Activated T-helper 17 cell treated with anti-CD3 and anti-CD28 coated beads, Interleukin-2, amount 50 U/mL, for 72 hours (primary cell): Measurements from ENCODE around the gene NAA60. TPM values are rescaled to one million over a fixed set of nuclear protein-coding genes. Genes with fewer than 3 reads are reported as not detected.

ENCODE experiments used
- ATAC-seq: fragments of 150-1000 bp; cut with Tn5 transposase; replicated peaks from 2 replicates; pipeline ENCODE4 v1.10.0; 2021; ENCODE audit warnings: mild to moderate bottlenecking, moderate library complexity
- H3K27ac Mint-ChIP-seq: one replicate; pipeline ENCODE4 v1.8.0; 2022; ENCODE audit warnings: mixed read lengths
- H3K27me3 Mint-ChIP-seq: one replicate; pipeline ENCODE4 v1.8.0; 2022; ENCODE audit warnings: mixed read lengths
- H3K36me3 Mint-ChIP-seq: one replicate; pipeline ENCODE4 v1.8.0; 2022; ENCODE audit warnings: low read depth, mild to moderate bottlenecking, mixed read lengths
- H3K4me1 Mint-ChIP-seq: one replicate; pipeline ENCODE4 v1.8.0; 2022; ENCODE audit warnings: mixed read lengths
- H3K4me3 Mint-ChIP-seq: one replicate; pipeline ENCODE4 v1.8.0; 2022; ENCODE audit warnings: mild to moderate bottlenecking, mixed read lengths
- H3K9me3 Mint-ChIP-seq: one replicate; pipeline ENCODE4 v1.8.0; 2022; ENCODE audit warnings: mixed read lengths
- total RNA-seq, 2 donors: library from RNA; stranded (reverse); gene quantifications; one replicate each; pipeline ENCODE4 v1.2.3, GENCODE V29; 2022

Gene NAA60
- total RNA-seq, 2 donors from 2014 or later: 36.8 to 38.7 TPM

DNA sequence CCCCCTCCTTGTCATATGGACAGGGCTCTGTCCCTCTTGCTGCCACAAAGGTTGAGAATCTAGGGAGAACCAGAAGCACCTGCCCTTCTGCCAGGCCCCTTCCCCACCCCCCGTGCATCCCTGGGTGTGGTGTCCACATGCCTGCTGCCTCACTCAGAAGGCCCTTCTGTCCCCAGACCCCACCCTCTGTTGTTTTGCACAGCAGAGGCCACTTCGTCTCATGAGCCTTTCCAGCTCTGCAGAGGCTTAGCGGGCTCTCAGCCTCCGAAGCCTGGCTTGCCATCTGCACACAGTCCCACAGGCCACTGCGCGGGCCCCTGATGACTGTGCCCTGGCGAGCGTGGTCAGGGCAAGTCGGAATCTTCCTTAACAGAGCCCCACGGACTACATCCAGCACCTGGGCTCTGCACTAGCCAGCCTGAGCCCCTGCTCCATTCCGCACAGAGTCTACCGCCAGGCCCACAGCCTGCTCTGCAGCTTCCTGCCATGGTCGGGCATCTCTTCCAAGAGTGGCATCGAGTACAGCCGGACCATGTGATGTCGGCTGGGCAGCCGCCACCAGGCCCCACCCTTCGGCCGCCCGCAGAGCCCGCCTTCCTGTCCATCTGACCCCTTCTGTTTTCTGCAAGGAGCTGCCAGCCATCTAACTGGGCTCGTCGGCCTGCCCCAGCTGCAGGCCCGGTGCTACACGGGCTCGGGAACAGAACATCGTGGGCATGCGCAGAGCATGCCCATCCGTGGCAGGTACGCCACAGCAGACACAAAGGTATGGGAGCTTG, 41.0 kb downstream of the NAA60 start:
- no peaks in the 10 kb centered on the region for H3K27me3 Mint-ChIP-seq
- no peak for ATAC-seq
- no peak overlapping the region for H3K27ac Mint-ChIP-seq
- H3K4me1 Mint-ChIP-seq: no peaks in the 10 kb centered on the region
- H3K9me3 Mint-ChIP-seq: no peaks in the 10 kb centered on the region
- no peak overlapping the region for H3K4me3 Mint-ChIP-seq
- peaks cover 60% of the 10 kb centered on the region for H3K36me3 Mint-ChIP-seq

DNA sequence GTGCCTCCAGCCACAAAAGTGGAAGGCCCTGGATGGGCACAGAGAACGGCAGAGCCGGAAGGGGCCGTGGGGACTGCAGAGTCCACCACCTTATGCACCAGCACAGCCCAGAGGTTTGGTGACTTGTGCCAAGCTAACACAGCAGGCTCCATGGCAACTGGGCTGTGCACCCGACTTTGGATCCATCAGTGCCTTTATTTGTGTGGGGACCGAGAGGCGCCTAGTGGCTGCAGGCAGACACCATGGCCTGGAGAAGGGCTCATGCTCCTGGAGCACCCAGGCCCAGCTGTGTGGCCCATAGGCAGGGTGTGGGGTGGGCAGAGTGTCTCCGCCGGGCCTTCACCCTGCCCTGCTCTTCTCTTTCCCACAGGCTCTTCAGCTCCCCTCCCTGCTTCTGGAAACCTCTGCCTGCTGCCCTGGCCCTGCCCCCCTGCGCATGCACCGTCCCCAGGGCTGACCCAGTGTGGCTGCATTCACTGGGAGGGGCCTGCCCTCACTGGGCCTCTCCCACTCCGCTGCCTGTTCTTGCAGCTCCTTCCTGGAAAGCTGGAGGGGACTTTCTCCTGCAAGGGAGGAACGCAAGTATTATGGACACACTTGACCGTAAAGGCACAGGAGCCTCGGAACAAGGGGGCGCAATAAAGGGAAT, 41.7 kb downstream of the NAA60 start:
- Mint-ChIP-seq H3K36me3 (peaks cover 53% of the 10 kb centered on the region), H3K9me3 (no peaks in the 10 kb centered on the region), H3K27me3 (no peaks in the 10 kb centered on the region), H3K4me3 (no peak overlapping the region), H3K27ac (no peak overlapping the region), H3K4me1 (no peaks in the 10 kb centered on the region)
- ATAC-seq: no peak

DNA sequence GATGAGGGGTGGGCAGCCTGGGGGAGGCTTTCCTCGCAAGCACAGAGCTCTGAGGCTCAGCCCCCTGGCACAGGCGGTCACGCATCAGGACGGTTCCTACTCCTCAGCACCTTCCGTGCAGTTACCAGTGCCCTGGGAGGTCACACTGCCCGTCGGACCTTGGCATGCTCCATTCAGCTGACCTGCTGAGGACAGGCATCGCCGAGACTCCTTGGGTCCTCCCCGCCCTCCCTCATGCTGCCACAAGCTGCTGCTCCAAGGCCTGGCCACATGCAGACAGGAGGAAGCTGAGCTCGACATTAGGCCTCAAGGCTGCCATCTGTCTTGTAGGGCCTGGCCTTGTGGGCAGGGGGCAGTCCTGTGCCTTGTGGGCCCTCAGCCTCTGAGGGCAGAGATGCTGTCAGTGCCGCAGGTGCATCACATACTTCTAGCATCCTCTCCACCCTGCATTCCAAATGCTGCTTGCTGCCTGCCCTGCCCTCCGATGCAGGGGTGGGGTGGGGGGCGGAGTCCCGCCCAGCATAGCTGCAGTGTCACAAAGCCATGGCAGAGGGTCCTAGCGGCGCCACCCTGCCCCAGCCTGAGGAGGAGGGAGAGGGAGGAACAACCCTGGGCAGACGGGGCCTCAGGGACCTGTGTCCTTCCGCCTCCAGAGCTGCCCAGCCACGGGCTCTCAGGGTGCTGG, 42.5 kb downstream of the NAA60 start:
- Mint-ChIP-seq H3K4me1 (no peaks in the 10 kb centered on the region), H3K27ac (no peak overlapping the region), H3K36me3 (peaks cover 46% of the 10 kb centered on the region), H3K27me3 (no peaks in the 10 kb centered on the region), H3K4me3 (no peak overlapping the region), H3K9me3 (no peaks in the 10 kb centered on the region)
- no peak for ATAC-seq

DNA sequence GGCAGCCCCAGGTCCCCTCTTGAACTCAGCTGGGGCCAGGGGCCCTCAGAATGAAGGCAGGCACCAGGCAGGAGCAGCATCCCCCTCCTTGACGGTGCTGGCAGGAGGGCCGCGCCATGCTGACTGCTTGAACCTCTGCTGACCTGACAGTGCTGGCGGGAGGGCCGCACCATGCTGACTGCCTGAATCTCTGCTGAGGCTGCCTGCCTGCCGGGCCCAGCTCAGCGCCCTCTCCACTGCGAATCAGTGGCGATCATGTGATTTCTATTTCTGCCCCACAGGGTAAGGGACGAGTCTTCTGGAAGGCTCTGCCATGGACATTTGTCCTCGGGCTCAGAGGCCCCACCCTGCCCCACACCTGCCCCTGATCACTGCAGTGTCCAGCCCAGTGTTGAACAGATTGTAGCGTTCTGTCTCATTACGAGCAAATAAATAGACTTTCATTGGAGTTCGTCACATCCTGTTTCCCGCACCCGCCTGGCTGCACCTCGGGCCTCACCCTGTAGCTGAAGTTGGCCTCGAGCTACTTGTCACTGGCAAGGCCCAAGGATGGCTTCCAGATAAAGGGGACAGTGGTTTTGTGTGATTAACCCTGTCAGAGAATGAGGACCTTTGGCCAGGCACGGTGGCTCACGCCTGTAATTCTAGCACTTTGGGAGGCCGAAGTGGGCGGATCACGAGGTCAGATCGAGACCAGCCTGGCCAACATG, 43.2 kb downstream of the NAA60 start:
- H3K27me3 Mint-ChIP-seq: no peaks in the 10 kb centered on the region
- no peak overlapping the region for H3K27ac Mint-ChIP-seq
- peaks cover 39% of the 10 kb centered on the region for H3K36me3 Mint-ChIP-seq
- no peak for ATAC-seq
- H3K4me3 Mint-ChIP-seq: no peak overlapping the region
- no peaks in the 10 kb centered on the region for H3K9me3 Mint-ChIP-seq
- no peaks in the 10 kb centered on the region for H3K4me1 Mint-ChIP-seq

DNA sequence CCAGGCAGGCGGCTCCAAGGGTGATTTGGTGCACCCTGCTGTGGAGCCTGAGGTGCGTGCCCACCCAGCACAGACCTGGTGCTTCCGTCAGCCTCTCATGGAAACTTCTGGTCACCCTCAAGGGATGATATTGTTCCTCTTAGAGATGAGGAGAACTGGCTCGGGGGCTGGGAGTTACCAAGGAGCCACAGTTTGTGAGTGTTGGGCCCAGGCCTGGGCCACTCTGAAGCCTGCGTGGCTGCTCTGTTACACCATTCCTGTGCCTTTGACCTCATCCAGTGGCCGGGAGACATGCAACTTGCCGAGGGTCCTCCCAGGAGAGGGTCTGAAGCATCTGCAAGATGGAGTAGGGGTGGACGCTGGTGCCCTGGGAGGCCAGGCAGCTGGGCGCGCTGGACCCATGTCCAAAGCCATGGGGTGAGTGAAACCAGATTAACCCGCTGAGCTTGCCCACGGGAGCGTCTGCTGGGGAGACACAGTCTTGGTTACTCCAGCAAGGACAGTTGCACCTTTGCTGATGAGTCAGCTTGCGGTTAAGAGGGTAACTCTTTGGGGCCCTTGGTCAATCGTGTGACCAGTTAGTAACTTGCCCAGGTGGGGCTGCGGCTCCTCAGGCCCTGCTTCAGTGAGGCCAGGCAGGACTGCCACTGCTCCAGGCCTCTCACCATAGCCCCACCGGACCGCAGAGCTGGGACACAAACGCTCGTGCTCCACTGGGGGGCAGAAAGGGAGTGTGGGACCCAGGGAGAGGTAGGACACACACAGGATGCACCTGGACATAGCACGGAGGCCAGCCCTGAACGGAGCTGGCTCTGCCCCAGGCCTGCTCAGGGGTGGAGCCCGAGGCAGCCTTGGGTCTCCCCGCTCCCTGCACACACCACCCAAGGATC, 44.3 kb downstream of the NAA60 start:
- Mint-ChIP-seq H3K27ac (no peak overlapping the region), H3K9me3 (no peaks in the 10 kb centered on the region), H3K4me3 (no peak overlapping the region), H3K4me1 (no peaks in the 10 kb centered on the region), H3K36me3 (peaks cover 28% of the 10 kb centered on the region), H3K27me3 (no peaks in the 10 kb centered on the region)
- ATAC-seq: no peak

DNA sequence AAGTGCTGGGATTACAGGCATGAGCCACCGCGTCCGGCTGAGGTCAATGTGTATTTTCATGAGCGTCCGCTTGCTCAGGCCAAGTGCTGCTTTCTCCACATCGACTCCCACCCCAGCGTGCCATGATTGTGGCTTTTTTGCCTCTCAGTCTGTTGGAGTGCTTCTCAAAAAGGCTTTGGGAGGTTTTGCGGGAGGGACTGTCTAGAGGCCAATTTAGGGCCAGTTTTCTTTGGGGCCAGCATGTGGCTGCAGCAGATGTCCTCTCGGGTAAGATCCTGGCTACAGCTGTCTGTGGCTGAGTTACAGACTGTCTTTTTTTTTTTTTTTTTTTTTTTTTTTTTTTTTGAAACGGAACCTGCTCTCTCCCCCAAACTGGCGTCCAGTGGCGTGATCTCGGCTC, 45.3 kb downstream of the NAA60 start:
- peaks cover 17% of the 10 kb centered on the region for H3K36me3 Mint-ChIP-seq
- no peak overlapping the region for H3K4me3 Mint-ChIP-seq
- H3K27ac Mint-ChIP-seq: no peak overlapping the region
- H3K27me3 Mint-ChIP-seq: no peaks in the 10 kb centered on the region
- H3K9me3 Mint-ChIP-seq: no peaks in the 10 kb centered on the region
- no peaks in the 10 kb centered on the region for H3K4me1 Mint-ChIP-seq
- ATAC-seq: no peak

DNA sequence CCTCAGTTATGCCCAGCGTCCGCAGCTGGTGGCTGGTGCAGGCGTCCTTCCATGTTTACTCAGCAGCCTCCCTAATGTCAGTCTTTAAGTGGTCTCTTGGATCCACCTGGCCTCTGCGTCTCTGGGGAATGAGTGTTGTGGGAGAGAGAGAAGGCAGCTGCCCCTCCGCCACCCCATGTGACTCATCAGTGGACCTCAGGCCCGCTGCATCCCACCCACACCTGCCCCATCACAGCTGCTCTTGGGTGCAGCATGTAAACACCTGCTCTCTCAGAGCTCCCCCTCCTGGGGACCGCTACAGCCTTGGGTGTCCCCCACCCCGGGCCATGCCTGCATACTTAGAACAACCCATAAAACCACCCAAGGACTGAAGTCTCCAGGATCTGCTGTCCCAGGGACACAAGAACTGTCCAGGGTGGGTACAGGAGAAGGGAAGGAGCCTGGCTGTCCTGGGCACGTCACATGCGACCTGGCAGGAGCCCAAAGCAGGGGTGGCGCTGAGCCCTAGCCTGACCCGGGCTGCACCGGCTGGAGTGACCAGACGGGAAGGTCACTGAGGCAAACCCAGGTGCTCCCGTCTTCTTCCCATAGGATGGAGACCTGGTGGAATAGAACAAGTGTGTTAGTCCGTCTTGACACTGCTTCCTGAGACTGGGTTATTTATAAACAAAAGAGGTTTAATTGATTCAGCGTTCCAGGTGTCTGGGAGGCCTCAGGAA, 47.6 kb downstream of the NAA60 start:
- H3K9me3 Mint-ChIP-seq: no peaks in the 10 kb centered on the region
- H3K36me3 Mint-ChIP-seq: peaks cover 5% of the 10 kb centered on the region
- no peak overlapping the region for H3K4me3 Mint-ChIP-seq
- H3K27me3 Mint-ChIP-seq: no peaks in the 10 kb centered on the region
- ATAC-seq: peak; percentile 39
- peak overlapping the region; percentile 68 for H3K27ac Mint-ChIP-seq
- no peaks in the 10 kb centered on the region for H3K4me1 Mint-ChIP-seq

DNA sequence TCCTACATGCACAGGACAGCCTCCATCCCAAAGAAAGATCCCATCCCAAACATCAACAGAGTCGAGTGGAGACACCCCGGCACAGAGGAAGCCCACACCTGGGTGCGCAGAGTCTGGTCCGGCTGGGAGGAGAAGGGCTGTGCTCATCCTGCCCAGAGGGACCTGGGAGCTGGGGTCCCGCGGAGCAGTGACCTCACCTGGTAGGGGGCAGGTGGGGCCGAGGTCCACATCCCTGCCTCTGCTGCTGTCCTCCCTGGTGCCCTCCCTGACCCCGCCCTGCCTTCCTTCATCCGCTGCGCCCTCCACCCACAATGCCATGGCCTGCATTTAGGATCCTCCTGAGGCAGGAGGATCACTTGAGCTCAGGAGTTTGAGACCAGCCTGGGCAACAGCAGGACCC, 48.9 kb downstream of the NAA60 start:
- no peak for ATAC-seq
- Mint-ChIP-seq H3K36me3 (no peaks in the 10 kb centered on the region), H3K27me3 (no peaks in the 10 kb centered on the region), H3K9me3 (no peaks in the 10 kb centered on the region), H3K4me1 (no peaks in the 10 kb centered on the region), H3K27ac (no peak overlapping the region), H3K4me3 (no peak overlapping the region)

DNA sequence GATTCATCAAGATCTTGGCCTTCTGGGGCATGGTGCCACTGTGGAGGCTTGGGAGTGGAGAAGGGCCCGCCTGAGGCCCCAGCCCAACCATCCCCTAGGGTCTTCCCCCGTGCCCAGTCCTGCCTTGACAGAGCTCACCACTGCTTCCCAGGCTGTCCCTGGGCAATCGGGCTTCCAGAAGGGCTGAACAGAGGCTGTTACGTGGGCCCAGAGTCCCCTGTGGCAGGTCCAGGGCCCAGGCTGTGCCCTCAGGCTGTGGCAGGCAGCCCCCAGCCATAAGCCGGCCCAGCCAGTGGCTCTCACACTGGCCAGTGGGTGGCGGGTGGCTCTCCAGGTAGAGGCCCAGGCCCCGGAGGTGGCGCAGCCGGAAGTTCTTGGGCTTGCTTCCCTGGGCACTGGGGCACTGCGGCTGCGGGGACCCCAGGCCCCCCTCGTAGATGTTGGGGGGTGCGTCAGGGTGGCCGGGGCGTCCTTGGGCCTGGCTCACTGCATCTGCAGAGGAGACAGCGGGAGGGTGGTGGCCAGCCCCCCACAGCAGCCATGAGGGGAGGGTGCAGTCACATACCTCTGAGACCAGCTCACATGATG, 51.0 kb downstream of the NAA60 start:
- no peak for ATAC-seq
- no peaks in the 10 kb centered on the region for H3K9me3 Mint-ChIP-seq
- H3K4me1 Mint-ChIP-seq: no peaks in the 10 kb centered on the region
- no peak overlapping the region for H3K27ac Mint-ChIP-seq
- H3K36me3 Mint-ChIP-seq: no peaks in the 10 kb centered on the region
- H3K27me3 Mint-ChIP-seq: no peaks in the 10 kb centered on the region
- H3K4me3 Mint-ChIP-seq: no peak overlapping the region

DNA sequence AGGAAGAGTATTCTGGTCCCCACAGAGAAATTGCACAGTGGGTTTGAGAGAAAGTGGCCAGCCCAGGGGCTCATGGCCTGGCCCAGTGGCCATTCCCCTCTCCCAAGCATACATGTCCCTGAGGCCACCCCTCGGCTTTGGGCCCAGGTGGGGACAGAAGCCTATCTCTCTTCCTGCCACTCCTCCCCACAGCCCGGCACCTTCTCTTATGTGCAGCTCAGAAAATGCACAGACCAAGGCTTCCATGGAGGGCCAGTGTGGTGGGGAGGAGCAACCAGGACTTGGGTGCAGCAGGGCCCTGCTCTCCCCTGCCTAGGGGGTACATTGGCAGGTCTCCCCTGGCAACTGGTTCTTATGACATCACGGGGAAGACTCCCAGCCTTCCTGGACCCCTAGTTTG, 51.7 kb downstream of the NAA60 start, which contains the start of gene C16orf90:
Gene C16orf90 (minus strand): TSS at position 314 of the 400 bp plus-strand sequence. CDS start 68 bp downstream, at position 246.
- Mint-ChIP-seq H3K9me3 (no peaks in the 10 kb centered on the region), H3K4me3 (no peak within 1 kb of the TSS), H3K4me1 (no peaks in the 10 kb centered on the region), H3K27me3 (no peaks in the 10 kb centered on the region), H3K36me3 (no peaks in the 10 kb centered on the region), H3K27ac (no peak within 1 kb of the TSS)
- no peak for ATAC-seq

DNA sequence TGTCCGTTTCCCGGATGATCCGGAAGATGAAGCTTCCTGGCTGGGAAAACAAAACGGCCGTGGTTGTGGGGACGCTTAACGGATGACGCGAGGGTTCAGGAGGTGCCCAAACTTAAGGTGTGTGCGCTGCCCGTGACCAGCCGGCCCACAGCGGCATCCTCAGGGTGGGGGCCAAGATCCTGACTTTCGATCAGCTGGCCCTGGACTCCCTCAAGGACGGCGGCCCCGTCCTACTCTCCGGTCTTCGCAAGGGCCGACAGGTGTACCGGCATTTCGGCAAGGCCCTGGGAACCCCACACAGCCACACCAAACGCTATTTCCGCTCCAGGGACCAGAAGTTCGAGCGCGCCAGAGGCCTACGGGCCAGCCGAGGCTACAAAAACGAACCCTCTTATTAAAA, 52.9 kb downstream of the NAA60 start:
- Mint-ChIP-seq H3K36me3 (peaks cover 8% of the 10 kb centered on the region), H3K9me3 (no peaks in the 10 kb centered on the region), H3K4me1 (peaks cover 5% of the 10 kb centered on the region), H3K27me3 (no peaks in the 10 kb centered on the region), H3K27ac (no peak overlapping the region), H3K4me3 (no peak overlapping the region)
- no peak for ATAC-seq

DNA sequence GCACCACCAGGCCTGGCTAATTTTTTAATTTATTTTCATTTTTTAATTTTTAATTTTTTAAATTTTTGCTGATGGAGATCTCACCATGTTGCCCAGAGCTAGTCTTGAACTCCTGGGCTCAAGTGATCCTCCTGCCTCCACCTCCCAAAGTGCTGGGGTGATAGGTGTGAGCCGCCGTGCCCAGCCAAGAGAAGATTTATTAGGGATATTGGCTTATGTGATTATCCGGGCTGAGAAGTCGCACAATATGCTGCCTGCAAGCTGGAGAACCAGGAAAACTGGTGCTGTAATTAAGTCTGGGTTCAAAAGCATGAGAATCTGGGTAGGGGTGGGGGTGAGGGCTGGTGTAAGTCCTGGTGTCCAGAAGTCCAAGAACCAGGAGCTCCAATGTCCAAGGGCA, 54.3 kb downstream of the NAA60 start:
- no peaks in the 10 kb centered on the region for H3K9me3 Mint-ChIP-seq
- H3K27ac Mint-ChIP-seq: no peak overlapping the region
- peaks cover 16% of the 10 kb centered on the region for H3K4me1 Mint-ChIP-seq
- H3K27me3 Mint-ChIP-seq: no peaks in the 10 kb centered on the region
- ATAC-seq: no peak
- peaks cover 8% of the 10 kb centered on the region for H3K36me3 Mint-ChIP-seq
- no peak overlapping the region for H3K4me3 Mint-ChIP-seq

DNA sequence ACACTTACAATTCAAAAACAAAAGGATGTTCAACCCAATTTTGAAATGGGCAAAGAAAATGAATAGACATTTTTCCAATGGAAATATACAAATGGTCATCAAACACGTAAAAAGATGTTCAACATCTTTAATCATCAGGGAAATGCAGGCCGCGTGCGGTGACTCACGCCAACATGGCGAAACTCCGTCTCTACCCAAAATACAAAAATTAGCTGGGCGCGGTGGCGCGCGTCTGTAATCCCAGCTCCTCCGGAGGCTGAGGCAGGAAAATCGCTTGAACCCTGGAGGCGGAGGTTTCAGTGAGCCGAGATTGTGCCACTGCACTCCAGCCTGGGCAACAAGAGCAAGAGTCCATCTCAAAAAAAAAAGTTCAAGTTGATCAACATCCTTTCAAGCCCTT, 55.5 kb downstream of the NAA60 start:
- no peaks in the 10 kb centered on the region for H3K27me3 Mint-ChIP-seq
- peaks cover 17% of the 10 kb centered on the region for H3K4me1 Mint-ChIP-seq
- no peaks in the 10 kb centered on the region for H3K9me3 Mint-ChIP-seq
- peak overlapping the region; percentile 97 for H3K4me3 Mint-ChIP-seq
- peaks cover 8% of the 10 kb centered on the region for H3K36me3 Mint-ChIP-seq
- no peak for ATAC-seq
- H3K27ac Mint-ChIP-seq: peak overlapping the region; percentile 15
